Muscle layer of colon (tissue), 2 donors: Measurements from ENCODE around the gene FRMD5.
"Not testable (repeated sequence)": the region's sequence is repeated elsewhere in the genome, so short reads cannot be mapped to it uniquely, and the experiment has no call there.

ENCODE experiments used
- H3K27ac ChIP-seq: one replicate; pipeline ENCODE4 v1.7.0; 2013; ENCODE audit warnings: low read depth, mild to moderate bottlenecking, low read length, moderate library complexity
- H3K27me3 ChIP-seq, 2 donors: one replicate each; pipeline ENCODE4 v1.7.0; 2013; ENCODE audit warnings: low read length in 2 of 2, mild to moderate bottlenecking in 2 of 2; ENCODE audit not compliant: insufficient read depth in 2 of 2, control insufficient read depth in 1 of 2
- H3K36me3 ChIP-seq: one replicate; pipeline ENCODE4 v1.7.0; 2013; ENCODE audit warnings: mild to moderate bottlenecking, low read length; ENCODE audit not compliant: insufficient read depth
- H3K4me1 ChIP-seq: one replicate; pipeline ENCODE4 v1.7.0; 2013; ENCODE audit warnings: mild to moderate bottlenecking, low read length; ENCODE audit not compliant: insufficient read depth
- H3K4me3 ChIP-seq, 2 donors: one replicate each; pipeline ENCODE4 v1.7.0; 2013; ENCODE audit warnings: low read length in 2 of 2, low read depth in 1 of 2, mild to moderate bottlenecking in 1 of 2, moderate library complexity in 1 of 2
- H3K9ac ChIP-seq: one replicate; pipeline ENCODE4 v1.7.0; 2013; ENCODE audit warnings: low read length
- H3K9me3 ChIP-seq: one replicate; pipeline ENCODE4 v1.7.0; 2013; ENCODE audit warnings: mild to moderate bottlenecking, low read length
- donor health status: abdominal sarcoma.
- donor health status: Adenocarcinoma of cecum.

Gene FRMD5

GRCh38 chr15:44029940-44030568 is 165.0 kb downstream of the FRMD5 start:
- Histone ChIP-seq H3K4me1 (no peaks in the 10 kb centered on the region), H3K36me3 (no peaks in the 10 kb centered on the region), H3K27me3 (no peaks in the 10 kb centered on the region), H3K9ac (no peak overlapping the region), H3K9me3 (no peaks in the 10 kb centered on the region), H3K27ac (no peak overlapping the region), H3K4me3 (no peak overlapping the region)

GRCh38 chr15:44029003-44029402 is 166.1 kb downstream of the FRMD5 start:
- no peaks in the 10 kb centered on the region for H3K36me3 ChIP-seq
- H3K27me3 ChIP-seq = no peaks in the 10 kb centered on the region
- H3K27ac ChIP-seq = no peak overlapping the region
- H3K9ac ChIP-seq = no peak overlapping the region
- no peak overlapping the region for H3K4me3 ChIP-seq
- no peaks in the 10 kb centered on the region for H3K9me3 ChIP-seq
- H3K4me1 ChIP-seq = no peaks in the 10 kb centered on the region

GRCh38 chr15:44028349-44028748 is 166.7 kb downstream of the FRMD5 start:
- Histone ChIP-seq H3K9me3 (no peaks in the 10 kb centered on the region), H3K27ac (no peak overlapping the region), H3K4me1 (no peaks in the 10 kb centered on the region), H3K27me3 (no peaks in the 10 kb centered on the region), H3K4me3 (no peak overlapping the region), H3K36me3 (no peaks in the 10 kb centered on the region), H3K9ac (no peak overlapping the region)

GRCh38 chr15:44024155-44024554 is 170.9 kb downstream of the FRMD5 start:
- Histone ChIP-seq H3K4me3 (no peak overlapping the region), H3K27me3 (no peaks in the 10 kb centered on the region), H3K9me3 (no peaks in the 10 kb centered on the region), H3K4me1 (no peaks in the 10 kb centered on the region), H3K9ac (no peak overlapping the region), H3K27ac (no peak overlapping the region), H3K36me3 (no peaks in the 10 kb centered on the region)

GRCh38 chr15:44023176-44023575 is 171.9 kb downstream of the FRMD5 start:
- no peak overlapping the region for H3K27ac ChIP-seq
- H3K4me3 ChIP-seq = no peak overlapping the region
- no peaks in the 10 kb centered on the region for H3K27me3 ChIP-seq
- no peaks in the 10 kb centered on the region for H3K36me3 ChIP-seq
- H3K9me3 ChIP-seq = no peaks in the 10 kb centered on the region
- H3K9ac ChIP-seq = no peak overlapping the region
- no peaks in the 10 kb centered on the region for H3K4me1 ChIP-seq

- Histone ChIP-seq H3K4me1 (no peaks in the 10 kb centered on the region), H3K9me3 (no peaks in the 10 kb centered on the region), H3K4me3 (no peak overlapping the region), H3K36me3 (no peaks in the 10 kb centered on the region), H3K27ac (no peak overlapping the region), H3K27me3 (no peaks in the 10 kb centered on the region), H3K9ac (no peak overlapping the region)
Measured at GRCh38 chr15:44018151-44018550, 176.9 kb downstream of the FRMD5 start.

GRCh38 chr15:44015545-44016305 is 179.3 kb downstream of the FRMD5 start:
- H3K4me1 ChIP-seq = no peaks in the 10 kb centered on the region
- no peak overlapping the region for H3K9ac ChIP-seq
- no peaks in the 10 kb centered on the region for H3K9me3 ChIP-seq
- no peaks in the 10 kb centered on the region for H3K27me3 ChIP-seq
- no peak overlapping the region for H3K27ac ChIP-seq
- H3K36me3 ChIP-seq = no peaks in the 10 kb centered on the region
- H3K4me3 ChIP-seq = no peak overlapping the region

- no peaks in the 10 kb centered on the region for H3K27me3 ChIP-seq
- H3K4me3 ChIP-seq = no peak overlapping the region
- no peaks in the 10 kb centered on the region for H3K36me3 ChIP-seq
- H3K9me3 ChIP-seq = no peaks in the 10 kb centered on the region
- H3K9ac ChIP-seq = no peak overlapping the region
- no peak overlapping the region for H3K27ac ChIP-seq
- H3K4me1 ChIP-seq = no peaks in the 10 kb centered on the region
Measured at GRCh38 chr15:44011238-44011854, 183.7 kb downstream of the FRMD5 start.

- no peak overlapping the region for H3K4me3 ChIP-seq
- H3K4me1 ChIP-seq = no peaks in the 10 kb centered on the region
- H3K27me3 ChIP-seq = no peaks in the 10 kb centered on the region
- no peaks in the 10 kb centered on the region for H3K36me3 ChIP-seq
- no peak overlapping the region for H3K9ac ChIP-seq
- no peaks in the 10 kb centered on the region for H3K9me3 ChIP-seq
- H3K27ac ChIP-seq = no peak overlapping the region
Measured at GRCh38 chr15:44010089-44010488, 185.0 kb downstream of the FRMD5 start.

- Histone ChIP-seq H3K36me3 (no peaks in the 10 kb centered on the region), H3K27ac (no peak overlapping the region), H3K27me3 (no peaks in the 10 kb centered on the region), H3K9ac (no peak overlapping the region), H3K4me3 (no peak overlapping the region), H3K4me1 (no peaks in the 10 kb centered on the region), H3K9me3 (no peaks in the 10 kb centered on the region)
Measured at GRCh38 chr15:44009038-44009437, 186.0 kb downstream of the FRMD5 start.

- H3K27ac ChIP-seq, H3K9ac ChIP-seq, H3K36me3 ChIP-seq, H3K4me1 ChIP-seq, H3K4me3 ChIP-seq, H3K27me3 ChIP-seq, H3K9me3 ChIP-seq: not testable (repeated sequence)
Measured at GRCh38 chr15:44000248-44000647, 194.8 kb downstream of the FRMD5 start.
